Measurements from ENCODE around the gene TULP3.

Gene TULP3

DNA sequence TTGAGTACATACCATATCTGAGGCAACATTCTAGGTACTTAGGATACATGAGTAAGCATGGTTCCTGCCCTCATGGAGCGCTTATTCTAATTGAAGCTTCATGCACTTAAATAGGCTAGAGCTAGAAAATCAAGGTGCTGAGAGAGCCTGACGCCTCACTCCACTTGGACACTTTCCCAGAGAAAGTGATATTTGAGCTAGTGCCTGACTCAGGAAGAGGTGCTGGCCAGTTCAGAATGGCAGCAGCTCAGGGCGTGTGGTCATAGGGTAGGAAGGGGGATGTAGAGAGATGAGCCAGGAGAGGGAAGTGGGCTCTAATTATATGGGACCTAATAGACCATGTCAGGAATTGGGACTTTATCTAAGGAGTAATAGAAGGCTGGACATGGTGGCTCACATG, 33.3 kb downstream of the TULP3 start:
- DNase-seq (ENCODE audit: insufficient read length, low spot score) (no peak), FAIRE-seq (no peak)

DNA sequence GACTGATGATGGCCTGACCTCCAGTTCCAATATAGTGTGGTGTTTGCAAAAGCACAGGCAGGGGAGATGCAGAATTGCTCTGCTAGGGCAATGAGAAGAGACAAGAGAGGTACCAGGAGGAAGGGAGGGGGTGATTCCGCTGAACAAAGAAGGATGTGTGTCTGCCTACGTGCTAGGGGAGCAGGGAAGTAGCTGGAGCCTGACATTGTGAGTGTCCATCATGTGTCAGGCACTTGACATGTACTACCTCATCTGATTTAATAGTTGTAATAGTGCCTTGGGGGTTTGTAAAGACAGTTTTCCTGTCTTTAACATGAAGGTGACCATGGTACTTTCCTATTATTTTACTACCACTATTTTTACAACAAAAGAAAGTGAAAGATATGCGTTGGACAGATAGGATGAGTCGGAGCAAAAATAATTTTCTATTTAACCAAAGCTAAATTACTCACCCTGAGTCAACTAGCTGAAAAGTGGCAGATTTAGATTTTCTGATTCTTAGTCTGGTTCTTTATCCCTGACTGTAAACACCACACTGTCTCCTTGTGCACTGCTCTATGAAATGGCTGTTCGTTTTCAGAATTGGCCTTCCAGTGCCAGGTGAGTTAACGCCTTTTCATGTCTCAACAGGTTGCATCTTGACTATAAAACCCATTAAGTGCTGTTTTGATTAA, 34.8 kb downstream of the TULP3 start:
- DNase-seq (ENCODE audit: insufficient read length, low spot score) (no peak), FAIRE-seq (no peak)

DNA sequence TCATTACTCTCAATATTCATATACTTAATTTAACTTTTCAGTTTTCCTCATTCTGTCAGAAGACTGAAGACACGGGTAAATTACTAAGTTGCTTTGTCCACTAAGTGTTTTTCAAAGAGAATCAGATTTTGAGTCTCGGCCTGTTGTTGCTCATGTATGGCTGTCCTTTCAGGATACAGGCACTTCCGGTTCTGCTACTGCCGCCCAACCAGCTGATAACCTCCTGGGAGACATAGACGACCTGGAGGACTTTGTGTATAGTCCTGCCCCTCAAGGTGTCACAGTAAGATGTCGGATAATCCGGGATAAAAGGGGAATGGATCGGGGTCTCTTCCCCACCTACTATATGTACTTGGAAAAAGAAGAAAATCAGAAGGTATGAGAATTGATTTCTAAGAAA, 40.2 kb downstream of the TULP3 start:
- FAIRE-seq: no peak
- no peak for DNase-seq (ENCODE audit: insufficient read length, low spot score)

- no peak for FAIRE-seq
- no peak for DNase-seq (ENCODE audit: insufficient read length, low spot score)
These were observed 42.9 kb downstream of the TULP3 start for GRCh38 chr12:2933586-2933985.

- DNase-seq (ENCODE audit: insufficient read length, low spot score) (no peak), FAIRE-seq (no peak)
These were observed 43.7 kb downstream of the TULP3 start for GRCh38 chr12:2934371-2934770.

GRCh38 chr12:2936301-2936700, 45.6 kb downstream of the TULP3 start:
- FAIRE-seq: no peak
- no peak for DNase-seq (ENCODE audit: insufficient read length, low spot score)

GRCh38 chr12:2937500-2937899, 46.8 kb downstream of the TULP3 start:
- DNase-seq (ENCODE audit: insufficient read length, low spot score) (no peak), FAIRE-seq (no peak)

GRCh38 chr12:2939191-2939590, 48.5 kb downstream of the TULP3 start:
- DNase-seq (ENCODE audit: insufficient read length, low spot score): no peak
- no peak for FAIRE-seq

- no peak for DNase-seq (ENCODE audit: insufficient read length, low spot score)
- no peak for FAIRE-seq
These were observed 49.9 kb downstream of the TULP3 start for GRCh38 chr12:2940564-2940963.

DNA sequence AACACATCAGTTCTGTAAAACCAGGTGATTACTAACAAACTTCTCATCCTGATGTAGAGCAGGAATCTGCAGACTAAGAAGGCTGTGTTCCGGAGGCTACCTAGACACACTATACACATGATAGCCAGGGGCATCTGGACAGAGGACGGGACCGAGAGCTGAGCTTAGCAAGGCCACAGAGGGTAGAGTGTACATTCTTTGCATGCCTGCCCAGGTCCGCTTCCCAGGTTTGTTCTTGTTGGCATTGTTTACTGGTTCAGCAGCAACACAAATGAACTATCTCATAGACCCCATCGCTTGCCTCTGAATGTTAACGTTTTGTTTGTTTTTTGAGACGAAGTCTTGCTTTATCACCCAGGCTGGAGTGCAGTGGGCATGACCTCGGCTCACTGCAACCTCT, 50.8 kb downstream of the TULP3 start:
- FAIRE-seq: no peak

GRCh38 chr12:2944401-2945047, 53.8 kb downstream of the TULP3 start:
- FAIRE-seq (peak; percentile 26), DNase-seq (ENCODE audit: insufficient read length, low spot score) (peak; percentile 40)

More for the DNA sequence above, 50.8 kb downstream of the TULP3 start:
- DNase-seq (ENCODE audit: insufficient read length, low spot score): no peak

- DNase-seq (ENCODE audit: insufficient read length, low spot score) (no peak), FAIRE-seq (no peak)
These were observed 58.7 kb downstream of the TULP3 start for GRCh38 chr12:2949411-2949810.

- DNase-seq (ENCODE audit: insufficient read length, low spot score) (no peak), FAIRE-seq (no peak)
These were observed 65.2 kb downstream of the TULP3 start for GRCh38 chr12:2955888-2956287.

DNA sequence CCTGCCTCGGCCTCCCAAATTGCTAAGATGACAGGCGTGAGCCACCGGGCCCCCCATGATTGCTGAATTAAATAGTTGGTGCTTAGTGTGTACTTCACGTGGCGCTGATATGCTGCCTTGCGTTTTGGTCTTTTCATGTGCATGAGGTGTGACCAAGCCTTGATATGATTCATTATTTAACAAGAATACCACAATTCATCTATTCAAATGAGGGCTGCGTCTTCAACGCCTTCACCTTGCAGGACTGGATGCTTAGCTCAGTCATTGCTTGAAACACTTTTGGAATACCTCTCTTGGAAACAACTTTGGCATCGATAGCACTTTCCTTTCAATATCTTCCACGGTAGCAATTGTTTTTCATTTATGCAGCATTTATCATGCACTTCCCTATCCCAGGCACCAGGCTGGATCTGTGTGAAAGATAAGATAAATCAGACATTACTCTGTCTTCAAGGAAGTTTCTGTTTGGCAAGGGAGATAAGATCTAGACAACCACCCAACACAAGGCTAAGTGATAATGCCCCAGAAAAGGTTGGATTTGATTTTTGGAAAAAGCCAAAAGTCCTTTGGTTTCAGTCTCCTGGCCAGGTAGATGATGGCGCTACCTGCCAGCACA, 67.2 kb downstream of the TULP3 start:
- DNase-seq (ENCODE audit: insufficient read length, low spot score) (no peak), FAIRE-seq (no peak)

DNA sequence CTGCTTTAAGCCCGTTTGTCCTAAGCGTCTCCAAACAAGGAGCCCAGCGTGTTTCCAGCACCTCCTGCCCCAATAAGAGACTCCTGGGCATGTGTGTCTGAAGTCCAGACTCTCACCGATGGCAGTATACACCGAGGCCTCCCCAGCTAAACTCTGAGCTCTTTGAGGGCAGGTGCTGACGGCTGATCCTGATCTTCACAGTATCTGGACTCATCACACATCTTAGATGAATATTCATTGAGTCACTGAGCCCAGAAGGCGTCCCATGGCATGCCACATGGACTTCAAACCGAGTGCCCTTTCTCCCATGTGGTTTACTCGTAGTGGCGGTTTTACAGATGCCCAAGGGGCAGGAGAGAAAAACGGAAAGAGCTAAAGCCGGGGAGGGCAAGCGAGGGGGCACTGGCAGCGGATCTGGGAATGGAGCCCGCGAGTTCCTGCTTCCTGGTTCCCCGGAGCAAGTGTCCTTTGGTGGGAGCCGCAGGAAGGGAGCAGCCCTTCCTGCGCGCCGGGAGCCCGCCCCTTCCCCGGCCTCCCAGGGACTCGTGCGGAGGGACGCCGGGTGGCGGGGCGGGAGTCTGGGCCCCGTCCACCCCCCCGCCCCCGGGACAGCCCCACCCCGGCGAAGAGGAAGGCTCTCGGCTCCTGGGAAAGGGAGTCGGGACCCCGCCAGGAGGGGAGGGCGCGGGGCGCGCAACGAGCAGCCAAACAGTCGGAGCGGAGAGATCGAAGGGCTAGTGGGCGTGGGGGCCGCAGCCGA, 67.9 kb downstream of the TULP3 start:
- no peak for DNase-seq (ENCODE audit: insufficient read length, low spot score)
- no peak for FAIRE-seq

- DNase-seq (ENCODE audit: insufficient read length, low spot score): peak; percentile 50
- FAIRE-seq: no peak
These were observed 68.5 kb downstream of the TULP3 start, which contains the start of gene TEAD4 for GRCh38 chr12:2959192-2959504. Gene TEAD4 (plus strand): TSS chr12:2959397.

DNA sequence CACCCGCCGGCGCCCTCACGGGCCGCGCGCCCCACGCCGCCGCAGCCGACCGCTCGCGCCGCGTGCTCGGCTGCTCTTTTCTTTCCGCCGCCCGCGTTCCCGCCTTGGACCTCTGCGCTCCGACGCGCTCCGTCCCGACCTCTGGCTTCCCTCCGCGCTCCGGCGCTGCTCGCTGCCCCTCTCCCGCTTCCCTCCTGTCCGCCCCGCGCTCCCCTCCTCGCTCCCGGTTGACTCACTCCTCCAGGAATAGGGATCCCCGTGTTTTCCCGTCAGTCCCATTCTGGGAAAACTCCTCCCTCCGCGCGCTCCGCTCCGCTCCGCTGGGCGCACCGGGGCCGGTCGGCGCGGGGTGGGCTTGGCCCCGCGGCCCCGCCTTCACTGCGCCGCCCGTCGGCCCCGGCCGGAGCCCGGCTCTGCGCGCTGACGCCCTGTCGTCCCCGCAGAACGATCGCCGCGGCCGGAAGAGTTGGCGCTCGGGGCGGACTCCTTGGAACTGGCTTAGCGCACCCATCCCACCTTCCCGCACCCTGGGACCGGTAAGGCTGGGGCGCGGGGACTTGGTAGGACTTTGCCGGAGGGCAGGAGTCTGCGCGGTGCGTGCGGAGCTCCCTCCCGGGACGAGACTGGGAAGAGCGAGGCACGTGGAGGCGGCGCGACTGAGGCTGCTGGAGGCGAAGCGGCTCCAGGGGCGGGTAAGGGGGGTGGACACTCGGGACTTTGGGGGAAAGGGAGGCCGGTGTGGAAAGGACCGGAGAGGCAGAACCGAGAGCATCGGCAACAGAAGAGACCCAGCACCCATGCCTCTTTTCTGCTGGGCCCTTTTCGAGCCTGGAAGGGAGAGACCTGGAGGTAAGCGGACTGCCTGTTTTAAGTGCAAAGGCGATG, 69.1 kb downstream of the TULP3 start:
- FAIRE-seq: no peak
- DNase-seq (ENCODE audit: insufficient read length, low spot score): peak; percentile 38

DNA sequence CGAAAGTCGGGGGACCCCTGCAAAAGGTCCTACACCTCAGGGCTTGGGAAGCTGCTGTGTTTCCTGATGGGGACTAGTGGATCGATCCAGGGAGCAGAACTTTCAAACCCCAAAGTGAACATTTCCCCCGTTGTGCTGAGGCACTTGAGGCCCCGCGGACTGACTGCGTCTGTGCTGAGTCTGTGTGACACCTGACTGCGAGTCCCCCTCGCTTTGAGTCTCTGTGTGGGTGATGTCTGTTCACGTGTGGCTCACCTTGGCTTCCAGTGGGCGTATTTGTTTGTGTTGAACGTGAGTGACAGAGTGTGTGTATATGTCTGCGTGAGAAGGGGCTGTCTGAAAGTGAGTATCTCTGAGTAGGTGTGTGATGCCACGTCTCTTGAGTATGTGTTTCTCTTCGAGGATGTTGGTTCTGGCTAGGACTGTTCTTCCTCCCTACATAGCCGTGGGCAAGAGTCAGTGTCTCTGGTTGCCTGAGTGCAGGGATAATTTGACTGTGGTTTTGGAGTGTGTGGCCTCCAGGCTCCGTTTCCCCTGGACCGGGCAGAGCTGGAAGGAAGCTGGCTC, 69.8 kb downstream of the TULP3 start:
- DNase-seq (ENCODE audit: insufficient read length, low spot score) (no peak), FAIRE-seq (no peak)

- DNase-seq (ENCODE audit: insufficient read length, low spot score) (no peak), FAIRE-seq (no peak)
These were observed 70.4 kb downstream of the TULP3 start for GRCh38 chr12:2960996-2961616.

DNA sequence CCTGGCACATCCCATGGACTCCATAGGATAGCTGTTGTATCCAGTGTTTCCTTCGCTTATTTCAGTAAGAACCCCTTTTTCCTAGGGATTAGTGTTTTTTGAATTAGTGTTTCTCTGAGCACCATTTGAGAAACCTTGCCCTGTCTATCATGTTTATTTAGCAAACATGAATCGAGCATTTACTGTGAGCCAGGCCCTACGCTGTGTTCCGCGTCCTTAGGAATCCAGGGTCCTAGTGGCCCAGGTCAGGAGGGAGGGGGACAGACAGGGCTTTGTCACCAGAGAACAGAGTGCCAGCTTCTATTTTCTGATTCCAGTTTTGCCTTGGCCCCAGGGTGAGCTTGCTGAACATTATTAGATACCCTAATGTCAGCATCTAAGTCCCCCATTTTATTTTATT, 71.0 kb downstream of the TULP3 start:
- FAIRE-seq (no peak), DNase-seq (ENCODE audit: insufficient read length, low spot score) (no peak)

All from GM19239 (cell line).